HepG2 (cell line): Measurements from ENCODE around the gene LZTR1. TPM values are rescaled to one million over a fixed set of nuclear protein-coding genes. Genes with fewer than 3 reads are reported as not detected.

Experiments
- ASH2L ChIP-seq: fragments of 300-600, 200-600 bp; sonication (generic); IDR thresholded peaks from 2 replicates; pipeline ENCODE4 v1.7.0; 2017; ENCODE audit warnings: low read depth, mild to moderate bottlenecking, moderate library complexity, mixed read lengths, low read length; ENCODE audit not compliant: insufficient read length
- ATAD3A ChIP-seq: sonication (generic); formaldehyde crosslinking; IDR thresholded peaks from 2 replicates; pipeline ENCODE4 v1.4.0; 2020; ENCODE audit warnings: missing genetic modification reagents
- CBFB ChIP-seq: sonication (generic); formaldehyde crosslinking; IDR thresholded peaks from 2 replicates; pipeline ENCODE4 v1.4.0; 2020; ENCODE audit warnings: missing genetic modification reagents
- CBX1 ChIP-seq: IDR thresholded peaks from one replicate; pipeline ENCODE4 v1.6.1; 2016; ENCODE audit warnings: antibody characterized with exemption, low read depth
- GLI4 ChIP-seq: sonication (generic); formaldehyde crosslinking; IDR thresholded peaks from 2 replicates; pipeline ENCODE4 v1.5.1; 2020; ENCODE audit warnings: missing genetic modification reagents, mild to moderate bottlenecking, moderate library complexity, borderline replicate concordance
- HHEX ChIP-seq: IDR thresholded peaks from 2 replicates; pipeline ENCODE4 v1.6.1; 2016; ENCODE audit warnings: control low read depth
- JUN ChIP-seq: sonication (generic); formaldehyde crosslinking; IDR thresholded peaks from 2 replicates; pipeline ENCODE4 v1.4.0; 2020; ENCODE audit warnings: mild to moderate bottlenecking, missing genetic modification reagents
- MED13 ChIP-seq: sonication (generic); formaldehyde crosslinking; IDR thresholded peaks from 2 replicates; pipeline ENCODE4 v1.5.0; 2020; ENCODE audit warnings: missing genetic modification reagents
- MYC ChIP-seq: sonication (generic); formaldehyde crosslinking; IDR thresholded peaks from 2 replicates; pipeline ENCODE4 v1.9.0; 2021; ENCODE audit warnings: missing genetic modification reagents, borderline replicate concordance
- NFKBIZ ChIP-seq: IDR thresholded peaks from 2 replicates; pipeline ENCODE4 v1.6.1; 2018; ENCODE audit warnings: missing genetic modification reagents, missing compliant biosample characterization
- PHB2 ChIP-seq: fragments of 450-650 bp; IDR thresholded peaks from 2 replicates; pipeline ENCODE4 v1.6.1; 2018; ENCODE audit not compliant: partially characterized antibody
- REXO4 ChIP-seq: sonication (generic); formaldehyde crosslinking; IDR thresholded peaks from 2 replicates; pipeline ENCODE4 v1.8.0; 2022; ENCODE audit warnings: missing genetic modification reagents, mild to moderate bottlenecking, borderline replicate concordance
- RXRA ChIP-seq: sonication (generic); formaldehyde crosslinking; IDR thresholded peaks from 2 replicates; pipeline ENCODE4 v1.5.1; 2020; ENCODE audit warnings: missing genetic modification reagents
- SIX1 ChIP-seq: sonication (generic); formaldehyde crosslinking; IDR thresholded peaks from 2 replicates; pipeline ENCODE4 v1.4.0; 2020; ENCODE audit warnings: missing genetic modification reagents, borderline replicate concordance
- SIX4 ChIP-seq: sonication (generic); formaldehyde crosslinking; IDR thresholded peaks from 2 replicates; pipeline ENCODE4 v1.4.0; 2020; ENCODE audit warnings: missing genetic modification reagents
- SMARCE1 ChIP-seq: fragments of 450-650 bp; IDR thresholded peaks from 2 replicates; pipeline ENCODE4 v1.6.1; 2017; ENCODE audit warnings: borderline replicate concordance
- SP4 ChIP-seq: sonication (generic); formaldehyde crosslinking; IDR thresholded peaks from 2 replicates; pipeline ENCODE4 v1.8.1; 2023; ENCODE audit warnings: mild to moderate bottlenecking, missing genetic modification reagents
- ZBTB49 ChIP-seq: sonication (generic); formaldehyde crosslinking; IDR thresholded peaks from 2 replicates; pipeline ENCODE4 v1.4.0; 2020; ENCODE audit warnings: missing genetic modification reagents, borderline replicate concordance
- ZFP36L2 ChIP-seq: sonication (generic); formaldehyde crosslinking; IDR thresholded peaks from 2 replicates; pipeline ENCODE4 v1.4.0; 2020; ENCODE audit warnings: missing genetic modification reagents
- ZFX ChIP-seq: sonication (generic); formaldehyde crosslinking; IDR thresholded peaks from 2 replicates; pipeline ENCODE4 v1.4.0; 2020; ENCODE audit warnings: mild to moderate bottlenecking, low read depth, missing genetic modification reagents, moderate library complexity
- ZKSCAN1 ChIP-seq: fragments of 150-350 bp; IDR thresholded peaks from 2 replicates; pipeline ENCODE4 v1.6.1; 2014; ENCODE audit warnings: low read length
- ZNF30 ChIP-seq: sonication (generic); formaldehyde crosslinking; IDR thresholded peaks from 2 replicates; pipeline ENCODE4 v1.5.0; 2020; ENCODE audit warnings: mild to moderate bottlenecking, missing genetic modification reagents
- ZNF441 ChIP-seq: sonication (generic); formaldehyde crosslinking; IDR thresholded peaks from 2 replicates; pipeline ENCODE4 v1.7.0; 2021; ENCODE audit warnings: missing genetic modification reagents, borderline replicate concordance
- ZNF574 ChIP-seq: sonication (generic); formaldehyde crosslinking; IDR thresholded peaks from 2 replicates; pipeline ENCODE4 v1.4.0; 2020; ENCODE audit warnings: missing genetic modification reagents
- ZNF619 ChIP-seq: sonication (generic); formaldehyde crosslinking; IDR thresholded peaks from 2 replicates; pipeline ENCODE4 v1.4.0; 2020; ENCODE audit warnings: mild to moderate bottlenecking, missing genetic modification reagents
- ZNF629 ChIP-seq: sonication (generic); formaldehyde crosslinking; conservative IDR thresholded peaks from 2 replicates; pipeline ENCODE4 v1.5.0; 2020; ENCODE audit warnings: missing genetic modification reagents
- polyA plus RNA-seq, 8 experiments: library from polyadenylated mRNA; depleted of rRNA in 3 of 8; stranded (reverse) in 7 of 8; unstranded in 1 of 8; fragments of >200 nt; fragmentation: Illumina TruSeq in 4 of 8; extraction: Trizol in 4 of 8; gene quantifications; 2 replicates each; pipeline versions ENCODE4 v1.2.1 to v1.2.3, GENCODE V29; 2011 to 2016; ENCODE audit warnings: low read depth in 4 of 8, missing spikeins in 1 of 8, mixed read lengths in 1 of 8; ENCODE audit not compliant: insufficient read depth in 1 of 8
- total RNA-seq, 5 experiments: library from RNA; depleted of rRNA; stranded (reverse); fragments of >200 nt; fragmentation: Illumina TruSeq; extraction: Trizol; gene quantifications; 2 replicates each; pipeline ENCODE4 v1.2.3, GENCODE V29; 2016; ENCODE audit warnings: low read depth in 1 of 5
- TF ChIP-seq, protein P1 (sequence below): sonication (generic); formaldehyde crosslinking; IDR thresholded peaks from 2 replicates; pipeline ENCODE4 v1.5.0; 2020; ENCODE audit warnings: mild to moderate bottlenecking, low read depth, missing genetic modification reagents, borderline replicate concordance

Gene LZTR1
- total and polyA plus RNA-seq, 2 of the 13 experiments (the other 11 are each of a cell fraction or from before 2014, with no cell fraction given), result 21.8 to 22.4 TPM

GRCh38 chr22:20981787-20982562, at the start of gene LZTR1 (continued):
- peak; percentile 53; the same call in 1 of the 2 replicates for TF ChIP-seq JUN (CRISPR knock-in tag)
- 0 out of 2 replicates have a peak, but pooled peaks have one; percentile 72 for TF ChIP-seq REXO4 (CRISPR knock-in tag)
- no peak for TF ChIP-seq ATAD3A
- TF ChIP-seq CBFB, result peak; percentile 93
- TF ChIP-seq ZNF441, result peak; percentile 94
- TF ChIP-seq ZNF629, result peak; percentile 61; the same call in 1 of the 2 replicates
- TF ChIP-seq SMARCE1, result no peak
- peak; percentile 97 for TF ChIP-seq ZNF574
- peak; percentile 99 for TF ChIP-seq ZFX (CRISPR knock-in tag)
- no peak for TF ChIP-seq CBX1
- TF ChIP-seq ZNF30 (CRISPR knock-in tag), result peak; percentile 70; the same call in 1 of the 2 replicates
- TF ChIP-seq NFKBIZ (CRISPR knock-in tag), result peak; percentile 44; the same call in 1 of the 2 replicates
- TF ChIP-seq SIX4, result no peak
- TF ChIP-seq, protein P1, sequence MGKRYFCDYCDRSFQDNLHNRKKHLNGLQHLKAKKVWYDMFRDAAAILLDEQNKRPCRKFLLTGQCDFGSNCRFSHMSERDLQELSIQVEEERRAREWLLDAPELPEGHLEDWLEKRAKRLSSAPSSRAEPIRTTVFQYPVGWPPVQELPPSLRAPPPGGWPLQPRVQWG, result no peak
- peak; percentile 84; the same call in 1 of the 2 replicates for TF ChIP-seq MED13 (CRISPR knock-in tag)
- peak; percentile 38; the same call in 1 of the 2 replicates for TF ChIP-seq ZNF619 (CRISPR knock-in tag)
- 0 out of 2 replicates have a peak, but pooled peaks have one; percentile 61 for TF ChIP-seq ZBTB49
- peak; percentile 98 for TF ChIP-seq MYC
- no peak for TF ChIP-seq PHB2
- TF ChIP-seq ASH2L, result peak; percentile 87
- TF ChIP-seq HHEX (CRISPR knock-in tag), result no peak
- no peak; the same call in 1 of the 2 replicates for TF ChIP-seq RXRA (CRISPR knock-in tag)
- TF ChIP-seq ZFP36L2 (CRISPR knock-in tag), result 0 out of 2 replicates have a peak, but pooled peaks have one; percentile 38
- TF ChIP-seq ZKSCAN1, result no peak
- no peak for TF ChIP-seq SIX1 (CRISPR knock-in tag)
- peak; percentile 87; the same call in 1 of the 2 replicates for TF ChIP-seq GLI4 (CRISPR knock-in tag)
- peak; percentile 90 for TF ChIP-seq SP4 (CRISPR knock-in tag)
